T-helper 1 cell (primary cell): ENCODE measurements around the gene ABHD17C.
"Not testable (repeated sequence)": the region's sequence is repeated elsewhere in the genome, so short reads cannot be mapped to it uniquely, and the experiment has no call there.

Source experiments
- DNase-seq, 5 donors: peaks; one replicate each; pipeline ENCODE4 v3.0.0-alpha.2; 2012 to 2020
- total RNA-seq, 4 donors: gene quantifications; one replicate each; lab custom pipeline; 2026; lab: John Stamatoyannopoulos, UW

The ABHD17C gene
- total RNA-seq, result 0.83 to 1.7 (median 1.2) reads per million in 4 donors

GRCh38 chr15:80695099-80695910, at the start of gene ABHD17C:
Gene ABHD17C, plus strand, starts transcription at chr15:80695310. Its CDS starts 120 bp downstream, at chr15:80695430.
- peak in 4 of 5 donors; percentile 12 to 46 (median 30) for DNase-seq

GRCh38 chr15:80645494-80646065, 49.5 kb upstream of the ABHD17C start:
- no peak for DNase-seq

GRCh38 chr15:80647424-80647823, 47.7 kb upstream of the ABHD17C start:
- DNase-seq, result not testable (repeated sequence)

- DNase-seq, result no peak
Observed at GRCh38 chr15:80654299-80654698, 40.8 kb upstream of the ABHD17C start.

- DNase-seq, result no peak
Observed at GRCh38 chr15:80659375-80659774, 35.7 kb upstream of the ABHD17C start.

- no peak for DNase-seq
Observed at GRCh38 chr15:80660119-80660518, 35.0 kb upstream of the ABHD17C start.

GRCh38 chr15:80662129-80662528, 33.0 kb upstream of the ABHD17C start:
- no peak for DNase-seq

- no peak for DNase-seq
Observed at GRCh38 chr15:80662757-80663553, 32.2 kb upstream of the ABHD17C start.

- no peak for DNase-seq
Observed at GRCh38 chr15:80665151-80665550, 30.0 kb upstream of the ABHD17C start.

GRCh38 chr15:80667936-80668335, 27.2 kb upstream of the ABHD17C start:
- no peak for DNase-seq

- no peak for DNase-seq
Observed at GRCh38 chr15:80668546-80669236, 26.4 kb upstream of the ABHD17C start.

GRCh38 chr15:80669663-80670273, 25.3 kb upstream of the ABHD17C start:
- no peak for DNase-seq

- no peak for DNase-seq
Observed at GRCh38 chr15:80673561-80674244, 21.4 kb upstream of the ABHD17C start.

GRCh38 chr15:80674245-80674614, 20.9 kb upstream of the ABHD17C start:
- peak in 1 of 5 donors; percentile 6 for DNase-seq

GRCh38 chr15:80677041-80677440, 18.1 kb upstream of the ABHD17C start:
- no peak for DNase-seq

GRCh38 chr15:80679167-80679803, 15.8 kb upstream of the ABHD17C start:
- DNase-seq, result no peak

GRCh38 chr15:80679804-80680175, 15.3 kb upstream of the ABHD17C start:
- no peak for DNase-seq

GRCh38 chr15:80682201-80682600, 12.9 kb upstream of the ABHD17C start:
- DNase-seq, result no peak

- DNase-seq, result no peak
Observed at GRCh38 chr15:80684697-80685096, 10.4 kb upstream of the ABHD17C start.

GRCh38 chr15:80685628-80686027, 9.5 kb upstream of the ABHD17C start:
- no peak for DNase-seq

- DNase-seq, result no peak
Observed at GRCh38 chr15:80689294-80689693, 5.8 kb upstream of the ABHD17C start.
